K562 (cell line): ENCODE measurements around the gene SLC4A5. TPM values are rescaled to one million over a fixed set of nuclear protein-coding genes. Genes with fewer than 3 reads are reported as not detected.

Source experiments
- BRD4 ChIP-seq: fragments of 200-600 bp; sonication (generic); IDR thresholded peaks from 2 replicates; pipeline ENCODE4 v1.6.1; 2017; ENCODE audit warnings: inconsistent platforms
- CBFB ChIP-seq: sonication (generic); formaldehyde crosslinking; IDR thresholded peaks from 2 replicates; pipeline ENCODE4 v1.4.0; 2020; ENCODE audit warnings: mild to moderate bottlenecking, missing genetic modification reagents
- CXXC5 ChIP-seq: fragments of 250-450 bp; sonication (Bioruptor Pico); IDR thresholded peaks from 2 replicates; pipeline ENCODE4 v1.8.0; 2022; ENCODE audit warnings: inconsistent platforms, mild to moderate bottlenecking, moderate library complexity
- ERF ChIP-seq: fragments of 450-650 bp; formaldehyde crosslinking; IDR thresholded peaks from 2 replicates; pipeline ENCODE4 v1.4.0; 2020; ENCODE audit warnings: mild to moderate bottlenecking, mixed read lengths
- ETV1 ChIP-seq: fragments of 450-650 bp; conservative IDR thresholded peaks from 2 replicates; pipeline ENCODE4 v1.6.1; 2016; ENCODE audit warnings: missing genetic modification characterization, control low read depth, low read depth, missing compliant biosample characterization
- FOXK2 ChIP-seq, 2 experiments: fragments of 450-650 bp; IDR thresholded peaks in 1 of 2; conservative IDR thresholded peaks in 1 of 2; 2 replicates each; pipeline ENCODE4 v1.6.1; 2016; ENCODE audit warnings: low read depth in 2 of 2, mild to moderate bottlenecking in 1 of 2
- HNRNPL ChIP-seq: fragments of 200-400 bp; formaldehyde crosslinking; IDR thresholded peaks from 2 replicates; pipeline ENCODE4 v1.6.1; 2017; ENCODE audit warnings: low read depth, mild to moderate bottlenecking, low read length
- KLF6 ChIP-seq: fragments of 250-450 bp; sonication (Bioruptor Pico); IDR thresholded peaks from 2 replicates; pipeline ENCODE4 v1.4.0; 2020; ENCODE audit warnings: mild to moderate bottlenecking, moderate library complexity, borderline replicate concordance
- POLR2B ChIP-seq: fragments of 450-650 bp; IDR thresholded peaks from 2 replicates; pipeline ENCODE4 v1.6.1; 2018; ENCODE audit warnings: low read depth; ENCODE audit not compliant: partially characterized antibody
- PTBP1 ChIP-seq: fragments of 200-400 bp; formaldehyde crosslinking; IDR thresholded peaks from 2 replicates; pipeline ENCODE4 v1.6.1; 2017; ENCODE audit warnings: low read depth, low read length
- RBM39 ChIP-seq: fragments of 200-400 bp; formaldehyde crosslinking; optimal IDR thresholded peaks from 2 replicates; pipeline ENCODE3; 2018; ENCODE audit warnings: low read depth, low read length
- SIN3B ChIP-seq: fragments of 450-650 bp; IDR thresholded peaks from 2 replicates; pipeline ENCODE4 v1.6.1; 2017; ENCODE audit warnings: low read depth, mild to moderate bottlenecking, moderate library complexity
- SMC3 ChIP-seq: conservative IDR thresholded peaks from 2 replicates; pipeline ENCODE4 v1.6.1; 2011; ENCODE audit warnings: low read depth, low read length, improper control_type of control experiment; ENCODE audit not compliant: insufficient read depth
- SUPT5H ChIP-seq: fragments of 450-650 bp; IDR thresholded peaks from 2 replicates; pipeline ENCODE4 v1.6.1; 2016
- ZBTB1 ChIP-seq: sonication (generic); formaldehyde crosslinking; IDR thresholded peaks from 2 replicates; pipeline ENCODE4 v1.8.1; 2023; ENCODE audit warnings: missing genetic modification reagents, low read depth, mild to moderate bottlenecking, borderline replicate concordance
- ZBTB7A ChIP-seq: IDR thresholded peaks from 2 replicates; pipeline ENCODE4 v1.6.1; 2011; ENCODE audit warnings: low read depth, mild to moderate bottlenecking, low read length, moderate library complexity, borderline replicate concordance; ENCODE audit not compliant: control insufficient read depth
- ZC3H11A ChIP-seq: IDR thresholded peaks from 2 replicates; pipeline ENCODE4 v1.6.1; 2012; ENCODE audit warnings: low read depth, low read length, improper control_type of control experiment
- ZNF175 ChIP-seq: fragments of 200-800 bp; sonication (Bioruptor generic); IDR thresholded peaks from 2 replicates; pipeline ENCODE4 v1.6.1; 2016; ENCODE audit warnings: low read depth, mild to moderate bottlenecking, missing genetic modification characterization, missing compliant biosample characterization
- ZNF3 ChIP-seq: fragments of 250-450 bp; sonication (Bioruptor Pico); IDR thresholded peaks from 2 replicates; pipeline ENCODE4 v1.5.0; 2021; ENCODE audit warnings: mild to moderate bottlenecking, moderate library complexity
- ZNF311 ChIP-seq: fragments of 250-450 bp; sonication (Bioruptor Pico); IDR thresholded peaks from 2 replicates; pipeline ENCODE4 v1.4.0; 2020; ENCODE audit warnings: mild to moderate bottlenecking, moderate library complexity
- polyA plus RNA-seq, 8 experiments: library from polyadenylated mRNA; depleted of rRNA in 4 of 8; stranded (reverse) in 5 of 8; unstranded in 3 of 8; fragments of >200 nt; fragmentation: Nextera tagmentation in 2 of 8; fragmentation: Illumina TruSeq in 1 of 8; extraction: Ambion mirVana in 2 of 8; extraction: Trizol in 1 of 8; gene quantifications; 2 replicates each; pipeline versions ENCODE4 v1.2.1 to v1.2.3, GENCODE V29; 2011 to 2014; ENCODE audit warnings: inconsistent platforms in 1 of 8, missing spikeins in 1 of 8
- total RNA-seq, 7 experiments: library from RNA; depleted of rRNA in 6 of 7; stranded (reverse); fragments of >200 nt in 6 of 7; fragmentation: Illumina TruSeq in 2 of 7; extraction: Trizol in 2 of 7; gene quantifications; 2 replicates each; pipeline versions ENCODE4 v1.2.1 to v1.2.3, GENCODE V29; 2011 to 2021; ENCODE audit warnings: low replicate concordance in 1 of 7
- TF ChIP-seq, protein P1 (sequence below): sonication (generic); IDR thresholded peaks from 2 replicates; pipeline ENCODE4 v1.6.1; 2016
- TF ChIP-seq, protein P2 (sequence below): IDR thresholded peaks from 2 replicates; pipeline ENCODE4 v1.6.1; 2016; ENCODE audit warnings: missing genetic modification characterization, missing compliant biosample characterization
- TF ChIP-seq, protein P3 (sequence below), 2 experiments: IDR thresholded peaks; 2 replicates each; pipeline ENCODE4 v1.6.1; 2011; ENCODE audit warnings: borderline replicate concordance in 1 of 2, control low read depth in 1 of 2, low read depth in 1 of 2, low read length in 1 of 2, mild to moderate bottlenecking in 1 of 2, mixed read lengths in 1 of 2, moderate library complexity in 1 of 2; ENCODE audit not compliant: insufficient read depth in 1 of 2, insufficient read length in 1 of 2, poor library complexity in 1 of 2, severe bottlenecking in 1 of 2; ENCODE audit errors: extremely low read depth in 1 of 2

Gene SLC4A5
- total and polyA plus RNA-seq, 9 of the 15 experiments (the other 6 are each of a cell fraction or from before 2014, with no cell fraction given): 0.03 to 0.77 (median 0.14) TPM; not detected in 1

DNA sequence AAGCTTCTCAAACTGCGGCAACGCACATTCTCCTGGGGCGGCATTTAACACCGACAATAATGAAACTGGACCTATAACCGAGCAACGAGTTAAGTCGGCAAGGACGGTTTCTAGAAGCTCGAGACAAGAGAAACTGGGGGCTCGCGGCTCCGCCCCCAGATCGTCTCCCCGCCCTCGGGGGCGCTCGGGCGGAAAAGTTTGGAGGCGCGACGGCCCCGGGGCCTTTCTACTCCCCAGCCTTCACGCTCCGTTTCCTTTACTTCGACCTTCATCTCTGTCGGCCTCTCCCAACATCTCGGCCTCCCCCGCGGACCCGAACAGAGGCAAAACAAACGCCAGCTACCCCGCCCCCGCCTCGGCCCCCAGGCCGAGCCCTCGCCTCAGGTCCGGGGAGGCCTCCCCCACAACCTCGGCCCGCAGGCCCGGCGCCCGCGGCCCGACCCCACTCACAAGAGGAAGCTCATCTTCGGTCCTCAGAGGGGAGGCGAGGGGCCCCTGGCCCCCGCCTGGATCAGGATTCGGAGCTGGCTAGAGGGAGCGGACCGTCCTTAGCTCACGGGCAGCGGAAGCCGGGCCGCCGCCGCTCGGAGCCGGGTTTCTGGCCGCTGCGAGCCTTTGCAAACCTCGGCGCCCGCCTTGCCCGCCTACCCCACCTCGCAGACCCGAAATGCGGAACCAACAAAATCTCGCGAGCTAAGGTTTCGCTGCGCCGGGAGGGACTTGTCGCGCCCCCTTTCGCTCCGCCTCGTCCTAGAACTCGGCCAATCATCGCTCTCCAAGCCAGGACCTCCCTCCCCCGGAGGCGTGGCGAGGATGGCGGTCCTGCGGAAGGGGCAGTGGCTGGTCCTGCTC lies 164.8 kb downstream of the SLC4A5 start, which contains the start of gene MOB1A (continued):
- TF ChIP-seq, protein P1, sequence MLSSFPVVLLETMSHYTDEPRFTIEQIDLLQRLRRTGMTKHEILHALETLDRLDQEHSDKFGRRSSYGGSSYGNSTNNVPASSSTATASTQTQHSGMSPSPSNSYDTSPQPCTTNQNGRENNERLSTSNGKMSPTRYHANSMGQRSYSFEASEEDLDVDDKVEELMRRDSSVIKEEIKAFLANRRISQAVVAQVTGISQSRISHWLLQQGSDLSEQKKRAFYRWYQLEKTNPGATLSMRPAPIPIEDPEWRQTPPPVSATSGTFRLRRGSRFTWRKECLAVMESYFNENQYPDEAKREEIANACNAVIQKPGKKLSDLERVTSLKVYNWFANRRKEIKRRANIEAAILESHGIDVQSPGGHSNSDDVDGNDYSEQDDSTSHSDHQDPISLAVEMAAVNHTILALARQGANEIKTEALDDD: peak; percentile 47; the same call in 1 of the 2 replicates
- TF ChIP-seq SMC3: no peak
- TF ChIP-seq CBFB (CRISPR knock-in tag): no peak
- TF ChIP-seq ZC3H11A: no peak
- TF ChIP-seq PTBP1: 0 out of 2 replicates have a peak, but pooled peaks have one; percentile 18
- TF ChIP-seq RBM39: no peak
- TF ChIP-seq SIN3B: no peak
- TF ChIP-seq, protein P2, sequence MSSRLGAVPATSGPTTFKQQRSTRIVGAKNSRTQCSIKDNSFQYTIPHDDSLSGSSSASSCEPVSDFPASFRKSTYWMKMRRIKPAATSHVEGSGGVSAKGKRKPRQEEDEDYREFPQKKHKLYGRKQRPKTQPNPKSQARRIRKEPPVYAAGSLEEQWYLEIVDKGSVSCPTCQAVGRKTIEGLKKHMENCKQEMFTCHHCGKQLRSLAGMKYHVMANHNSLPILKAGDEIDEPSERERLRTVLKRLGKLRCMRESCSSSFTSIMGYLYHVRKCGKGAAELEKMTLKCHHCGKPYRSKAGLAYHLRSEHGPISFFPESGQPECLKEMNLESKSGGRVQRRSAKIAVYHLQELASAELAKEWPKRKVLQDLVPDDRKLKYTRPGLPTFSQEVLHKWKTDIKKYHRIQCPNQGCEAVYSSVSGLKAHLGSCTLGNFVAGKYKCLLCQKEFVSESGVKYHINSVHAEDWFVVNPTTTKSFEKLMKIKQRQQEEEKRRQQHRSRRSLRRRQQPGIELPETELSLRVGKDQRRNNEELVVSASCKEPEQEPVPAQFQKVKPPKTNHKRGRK (tag): no peak
- TF ChIP-seq ETV1 (tag): no peak
- no peak for TF ChIP-seq FOXK2 (conservative IDR thresholded peaks at IDR 0.05 in 1 of 2, IDR thresholded peaks at IDR 0.05 in 1 of 2; ENCODE audit: low read depth in 2 of 2)
- peak; percentile 75 for TF ChIP-seq CXXC5 (CRISPR knock-in tag)
- TF ChIP-seq POLR2B: peak; percentile 84
- no peak for TF ChIP-seq ZNF175 (CRISPR knock-in tag)
- 0 out of 2 replicates have a peak, but pooled peaks have one; percentile 18 for TF ChIP-seq ERF
- TF ChIP-seq BRD4: peak; percentile 65; the same call in 1 of the 2 replicates
- TF ChIP-seq SUPT5H: peak; percentile 88
- no peak for TF ChIP-seq KLF6 (CRISPR knock-in tag)
- TF ChIP-seq, protein P3, sequence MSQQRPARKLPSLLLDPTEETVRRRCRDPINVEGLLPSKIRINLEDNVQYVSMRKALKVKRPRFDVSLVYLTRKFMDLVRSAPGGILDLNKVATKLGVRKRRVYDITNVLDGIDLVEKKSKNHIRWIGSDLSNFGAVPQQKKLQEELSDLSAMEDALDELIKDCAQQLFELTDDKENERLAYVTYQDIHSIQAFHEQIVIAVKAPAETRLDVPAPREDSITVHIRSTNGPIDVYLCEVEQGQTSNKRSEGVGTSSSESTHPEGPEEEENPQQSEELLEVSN (IDR thresholded peaks at IDR 0.05; ENCODE audit: borderline replicate concordance in 1 of 2, extremely low read depth in 1 of 2, insufficient read depth in 1 of 2, insufficient read length in 1 of 2, low read depth in 1 of 2, low read length in 1 of 2, poor library complexity in 1 of 2, severe bottlenecking in 1 of 2): peak; percentile 43 to 68
- TF ChIP-seq ZBTB1: peak; percentile 65; the same call in 1 of the 2 replicates
- TF ChIP-seq ZBTB7A: peak; percentile 89
- no peak for TF ChIP-seq ZNF3 (CRISPR knock-in tag)
- no peak for TF ChIP-seq ZNF311
- peak; percentile 74 for TF ChIP-seq HNRNPL
